ENCODE measurements around the gene YPEL4. TPM values are rescaled to one million over a fixed set of nuclear protein-coding genes. Genes with fewer than 3 reads are reported as not detected.
A peak's percentile ranks its signal among the peaks of the same experiment; 100 is the strongest.

YPEL4 gene
- total RNA-seq, 1 donor: 1.4 TPM

DNA sequence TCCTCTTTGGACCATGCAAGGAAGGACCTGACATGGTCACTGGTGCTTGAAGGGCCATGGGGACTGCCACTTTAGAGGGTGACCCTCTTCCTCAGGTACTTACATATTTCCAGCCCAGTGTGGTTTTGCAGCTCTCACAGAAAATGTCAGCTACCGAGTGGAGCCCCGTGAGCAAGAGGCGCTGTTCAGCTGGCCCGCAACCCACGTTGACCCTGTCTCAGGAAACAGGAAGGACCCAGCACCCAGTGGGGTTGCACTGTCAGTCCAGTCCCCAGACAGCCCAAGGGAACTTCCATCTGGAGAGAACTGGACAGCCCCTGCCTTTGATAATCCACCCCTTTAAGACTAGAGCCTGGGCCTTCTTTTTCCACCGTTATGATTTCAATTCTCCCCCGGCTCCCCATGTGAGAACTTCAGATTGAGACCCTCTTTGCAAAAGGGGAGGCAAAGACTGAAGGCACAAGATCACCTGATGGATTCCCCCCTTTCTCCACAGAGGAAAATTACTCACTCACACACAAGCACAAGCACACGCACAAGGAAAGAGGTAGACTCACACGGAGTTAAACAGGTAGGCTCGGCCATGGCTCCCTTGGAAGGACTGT lies 3.4 kb downstream of the YPEL4 start:
- TF ChIP-seq, protein P1, sequence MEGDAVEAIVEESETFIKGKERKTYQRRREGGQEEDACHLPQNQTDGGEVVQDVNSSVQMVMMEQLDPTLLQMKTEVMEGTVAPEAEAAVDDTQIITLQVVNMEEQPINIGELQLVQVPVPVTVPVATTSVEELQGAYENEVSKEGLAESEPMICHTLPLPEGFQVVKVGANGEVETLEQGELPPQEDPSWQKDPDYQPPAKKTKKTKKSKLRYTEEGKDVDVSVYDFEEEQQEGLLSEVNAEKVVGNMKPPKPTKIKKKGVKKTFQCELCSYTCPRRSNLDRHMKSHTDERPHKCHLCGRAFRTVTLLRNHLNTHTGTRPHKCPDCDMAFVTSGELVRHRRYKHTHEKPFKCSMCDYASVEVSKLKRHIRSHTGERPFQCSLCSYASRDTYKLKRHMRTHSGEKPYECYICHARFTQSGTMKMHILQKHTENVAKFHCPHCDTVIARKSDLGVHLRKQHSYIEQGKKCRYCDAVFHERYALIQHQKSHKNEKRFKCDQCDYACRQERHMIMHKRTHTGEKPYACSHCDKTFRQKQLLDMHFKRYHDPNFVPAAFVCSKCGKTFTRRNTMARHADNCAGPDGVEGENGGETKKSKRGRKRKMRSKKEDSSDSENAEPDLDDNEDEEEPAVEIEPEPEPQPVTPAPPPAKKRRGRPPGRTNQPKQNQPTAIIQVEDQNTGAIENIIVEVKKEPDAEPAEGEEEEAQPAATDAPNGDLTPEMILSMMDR (IDR thresholded peaks at IDR 0.05; ENCODE audit: insufficient read depth, low read length): no peak
- no peak for DNase-seq (ENCODE audit: low read depth)
- H3K4me3 ChIP-seq (ENCODE audit: low read depth, low read length): no peak overlapping the region

DNA sequence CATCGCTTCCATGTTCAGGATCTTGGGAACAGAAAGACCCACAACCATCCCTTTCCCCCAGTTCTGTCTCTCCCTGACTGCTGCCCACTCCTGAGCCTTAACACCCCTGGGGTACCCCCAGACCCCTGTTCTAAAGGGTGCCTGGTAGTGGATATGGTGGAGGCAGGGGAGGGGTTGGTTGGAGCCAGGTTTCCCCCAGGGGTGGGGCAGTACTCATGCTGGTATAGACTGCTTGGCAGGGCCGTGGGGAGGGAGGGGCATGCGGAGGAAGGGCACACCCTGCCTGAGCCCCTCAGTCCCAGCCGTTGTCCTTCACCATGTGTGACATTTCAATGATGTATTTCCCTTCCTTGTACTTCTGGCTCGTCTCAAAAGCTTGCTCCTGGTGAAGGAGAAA lies 4.0 kb downstream of the YPEL4 start:
- no peak for DNase-seq (ENCODE audit: low read depth)
- no peak overlapping the region for H3K4me3 ChIP-seq (ENCODE audit: low read depth, low read length)
- TF ChIP-seq, protein P1 (IDR thresholded peaks at IDR 0.05; ENCODE audit: insufficient read depth, low read length): no peak

DNA sequence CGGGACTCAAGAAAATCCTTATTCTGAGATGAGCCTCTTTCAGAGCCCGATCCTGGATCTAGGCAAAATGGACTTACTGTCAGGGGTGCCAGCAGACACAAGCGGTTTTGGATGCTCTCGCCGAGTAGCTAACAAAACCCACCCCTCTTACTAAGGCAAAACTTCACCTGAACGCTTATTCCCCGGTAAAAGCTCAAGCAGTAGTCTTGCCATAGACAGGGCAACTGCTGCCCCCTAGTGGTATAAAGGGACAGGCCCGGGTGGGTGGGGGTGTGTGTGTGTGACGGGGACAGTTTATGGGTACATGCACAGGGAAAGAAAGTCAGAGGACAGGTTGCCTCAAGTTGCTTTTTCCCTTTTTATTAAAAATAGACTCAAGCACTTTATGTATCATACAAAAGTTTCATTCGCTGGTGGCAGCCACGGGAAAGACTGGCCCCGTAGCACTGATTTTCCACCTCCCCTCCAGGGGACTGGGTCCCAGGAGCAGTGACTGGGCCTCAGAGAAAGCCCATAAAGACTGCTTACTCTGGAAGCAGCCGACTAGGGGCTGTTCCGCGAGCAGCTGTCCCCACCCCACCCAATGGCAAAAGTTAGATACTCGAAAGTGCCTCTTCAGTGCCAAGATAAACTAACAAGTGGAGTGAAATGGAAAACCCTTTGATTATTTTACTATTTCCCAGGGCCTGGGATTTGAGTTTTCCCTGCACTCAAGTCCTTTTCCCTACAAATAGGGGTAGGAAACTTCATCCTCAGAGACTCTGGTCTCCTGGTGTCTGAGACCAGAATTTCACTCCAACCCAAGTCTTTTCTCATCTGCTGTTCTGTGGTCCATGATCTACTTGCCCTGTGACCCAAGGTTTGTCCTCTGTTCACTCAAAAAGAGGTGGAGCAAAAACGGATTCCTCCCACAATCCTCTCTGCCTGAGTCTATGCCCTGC lies 4.7 kb downstream of the YPEL4 start:
- DNase-seq (ENCODE audit: low read depth): peak; percentile 74
- no peak overlapping the region for H3K4me3 ChIP-seq (ENCODE audit: low read depth, low read length)
- TF ChIP-seq, protein P1 (IDR thresholded peaks at IDR 0.05; ENCODE audit: insufficient read depth, low read length): peak; percentile 90

DNA sequence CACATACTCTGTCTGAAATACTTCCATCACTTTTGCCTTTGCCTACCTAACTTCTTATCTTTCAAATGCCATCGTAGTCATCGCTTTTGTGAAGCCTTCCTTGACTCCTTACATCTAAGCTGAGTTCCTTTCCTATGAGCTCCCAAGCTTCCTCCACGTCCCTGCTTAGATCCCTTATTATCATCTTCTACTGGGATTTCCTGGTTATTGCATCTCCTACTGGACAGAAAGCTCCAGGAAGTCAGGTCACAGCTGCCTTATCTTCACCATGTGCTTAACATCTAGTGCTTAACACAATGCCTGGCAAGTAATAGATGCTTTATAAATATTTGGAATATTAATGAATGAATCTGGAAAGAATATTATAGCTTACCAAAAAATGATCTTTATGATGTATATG lies 5.9 kb downstream of the YPEL4 start:
- TF ChIP-seq, protein P1 (IDR thresholded peaks at IDR 0.05; ENCODE audit: insufficient read depth, low read length): peak; percentile 20
- peak; percentile 65 for DNase-seq (ENCODE audit: low read depth)
- H3K4me3 ChIP-seq (ENCODE audit: low read depth, low read length): no peak overlapping the region

DNA sequence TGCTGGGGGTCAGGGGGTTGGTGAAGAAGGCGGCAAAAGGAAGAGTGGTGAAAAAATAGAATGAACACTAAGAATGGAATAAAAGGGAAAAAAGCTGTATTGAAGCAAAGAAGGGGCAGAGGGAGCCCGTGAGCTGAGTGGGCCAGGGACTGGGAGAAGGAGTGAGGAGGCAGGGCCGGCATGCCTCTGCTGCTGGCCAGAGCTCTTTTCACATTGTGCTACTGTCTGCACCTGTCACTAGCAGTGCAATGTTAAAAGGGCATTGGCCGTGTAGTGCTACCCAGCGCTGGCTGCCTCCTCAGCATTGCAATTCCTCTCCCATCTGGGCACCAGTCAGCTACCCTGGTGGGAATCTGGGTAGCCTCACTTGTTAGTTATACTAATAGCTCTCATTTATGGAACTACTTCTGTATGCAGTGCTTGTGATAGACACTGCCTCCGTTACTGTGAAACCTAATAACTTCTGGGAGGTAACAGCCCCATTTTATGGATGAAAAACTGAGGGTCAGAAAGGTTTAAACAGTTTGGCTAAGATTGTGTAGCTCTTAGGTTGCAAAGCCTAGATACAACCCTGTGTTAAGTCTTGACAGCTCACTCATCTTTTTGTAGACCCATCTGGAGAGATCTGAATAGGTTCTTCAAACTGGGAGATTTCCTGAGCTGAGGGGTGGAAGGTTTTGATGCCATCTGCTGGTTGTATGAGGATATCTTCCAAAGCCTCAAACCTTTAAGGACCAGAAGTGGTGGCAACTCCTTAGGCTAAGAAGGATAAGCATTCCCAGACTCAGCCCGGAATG lies 8.5 kb downstream of the YPEL4 start:
- TF ChIP-seq, protein P1 (IDR thresholded peaks at IDR 0.05; ENCODE audit: insufficient read depth, low read length): peak; percentile 71
- DNase-seq (ENCODE audit: low read depth): peak; percentile 77
- H3K4me3 ChIP-seq (ENCODE audit: low read depth, low read length): peak overlapping the region; percentile 97

DNA sequence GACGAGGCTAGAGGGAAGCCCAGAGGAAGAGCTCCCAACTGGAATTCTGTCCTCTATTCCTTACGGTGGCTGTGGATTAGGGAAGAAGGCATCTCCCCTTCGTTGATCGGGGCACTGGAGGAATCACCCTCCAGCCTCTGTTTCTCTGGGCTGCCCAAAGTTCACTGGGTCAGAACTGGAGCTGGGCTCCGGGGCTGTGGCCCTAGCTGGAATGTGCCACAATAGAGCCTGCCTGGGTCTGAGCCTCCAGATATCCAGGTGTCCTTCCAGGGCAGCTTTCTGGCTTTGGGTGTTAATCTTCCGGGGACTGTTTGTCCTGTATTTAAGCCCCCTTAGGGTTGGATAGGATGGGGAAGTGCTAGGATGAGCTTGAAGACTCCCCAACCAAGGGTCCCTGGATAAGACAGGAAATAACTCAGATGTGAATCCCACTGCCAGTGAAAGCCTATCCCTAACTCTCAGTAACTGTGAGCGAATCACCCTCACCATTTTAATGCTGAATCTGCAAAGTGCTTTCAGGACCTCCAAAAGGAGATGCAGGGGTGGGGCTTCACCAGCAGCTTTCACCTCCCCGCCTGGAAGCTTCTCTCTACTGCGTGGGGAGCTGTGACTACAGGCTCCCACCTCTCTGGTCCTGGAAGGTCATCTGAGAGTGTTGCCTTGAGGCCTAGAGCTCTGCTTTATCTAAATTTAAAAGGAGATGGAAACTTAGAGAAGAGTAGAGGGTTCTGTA lies 9.5 kb downstream of the YPEL4 start:
- peak overlapping the region; percentile 97 for H3K4me3 ChIP-seq (ENCODE audit: low read depth, low read length)
- DNase-seq (ENCODE audit: low read depth): no peak
- TF ChIP-seq, protein P1 (IDR thresholded peaks at IDR 0.05; ENCODE audit: insufficient read depth, low read length): no peak
